Suprapubic skin (tissue), 3 donors: ENCODE data around the gene LRRC61.
"Not testable (repeated sequence)": the region's sequence is repeated elsewhere in the genome, so short reads cannot be mapped to it uniquely, and the experiment has no call there.

Experiments
- POLR2A ChIP-seq, 2 donors: fragments of 450-650 bp; IDR thresholded peaks; one replicate each; pipeline ENCODE4 v1.6.1; 2017; ENCODE audit warnings: antibody characterized with exemption in 2 of 2, mild to moderate bottlenecking in 2 of 2, moderate library complexity in 2 of 2
- TF ChIP-seq, protein P1 (sequence below), 2 donors: fragments of 200-600 bp in 1 of 2; fragments of 450-650 bp in 1 of 2; sonication (generic) in 1 of 2; IDR thresholded peaks; one replicate each; pipeline ENCODE4 v1.5.1; 2016 to 2019; ENCODE audit warnings: antibody characterized with exemption in 2 of 2, mild to moderate bottlenecking in 1 of 2, moderate library complexity in 1 of 2

DNA sequence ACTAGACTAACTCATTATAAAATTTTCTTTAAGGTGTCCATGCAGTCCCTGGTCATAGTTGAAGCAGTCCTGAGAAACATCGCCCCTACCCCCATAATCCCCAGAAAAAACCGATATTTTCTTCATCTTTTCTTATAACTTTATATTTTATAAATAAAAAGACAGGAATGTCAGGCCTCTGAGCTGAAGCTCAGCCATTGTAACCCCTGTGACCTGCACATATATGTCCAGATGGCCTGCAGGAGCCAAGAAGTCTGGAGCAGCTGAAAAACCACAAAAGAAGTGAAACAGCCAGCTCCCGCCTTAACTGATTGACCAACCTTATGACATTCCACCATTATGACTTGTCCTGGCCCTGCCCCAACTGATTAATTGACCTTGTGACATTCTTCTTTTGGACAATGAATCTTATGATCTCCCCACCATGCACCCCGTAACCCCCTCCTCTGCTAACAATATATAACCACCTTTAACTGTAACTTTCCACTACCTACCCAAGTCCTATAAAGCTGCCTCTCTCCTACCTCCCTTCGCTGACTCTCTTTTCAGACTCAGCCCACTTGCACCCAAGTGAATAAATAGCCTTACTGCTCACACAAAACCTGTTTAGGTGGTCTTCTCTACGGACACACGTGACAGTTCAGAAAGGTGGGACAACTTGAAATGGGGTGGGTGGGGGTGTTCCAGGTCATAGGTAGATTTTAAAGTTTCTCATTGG is 10.3 kb upstream of the LRRC61 start:
- TF ChIP-seq POLR2A (IDR thresholded peaks at IDR 0.05) = not testable (repeated sequence)
- TF ChIP-seq, protein P1, sequence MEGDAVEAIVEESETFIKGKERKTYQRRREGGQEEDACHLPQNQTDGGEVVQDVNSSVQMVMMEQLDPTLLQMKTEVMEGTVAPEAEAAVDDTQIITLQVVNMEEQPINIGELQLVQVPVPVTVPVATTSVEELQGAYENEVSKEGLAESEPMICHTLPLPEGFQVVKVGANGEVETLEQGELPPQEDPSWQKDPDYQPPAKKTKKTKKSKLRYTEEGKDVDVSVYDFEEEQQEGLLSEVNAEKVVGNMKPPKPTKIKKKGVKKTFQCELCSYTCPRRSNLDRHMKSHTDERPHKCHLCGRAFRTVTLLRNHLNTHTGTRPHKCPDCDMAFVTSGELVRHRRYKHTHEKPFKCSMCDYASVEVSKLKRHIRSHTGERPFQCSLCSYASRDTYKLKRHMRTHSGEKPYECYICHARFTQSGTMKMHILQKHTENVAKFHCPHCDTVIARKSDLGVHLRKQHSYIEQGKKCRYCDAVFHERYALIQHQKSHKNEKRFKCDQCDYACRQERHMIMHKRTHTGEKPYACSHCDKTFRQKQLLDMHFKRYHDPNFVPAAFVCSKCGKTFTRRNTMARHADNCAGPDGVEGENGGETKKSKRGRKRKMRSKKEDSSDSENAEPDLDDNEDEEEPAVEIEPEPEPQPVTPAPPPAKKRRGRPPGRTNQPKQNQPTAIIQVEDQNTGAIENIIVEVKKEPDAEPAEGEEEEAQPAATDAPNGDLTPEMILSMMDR (IDR thresholded peaks at IDR 0.05) = not testable (repeated sequence)
